ENCODE measurements around the gene UMODL1.

The UMODL1 gene

DNA sequence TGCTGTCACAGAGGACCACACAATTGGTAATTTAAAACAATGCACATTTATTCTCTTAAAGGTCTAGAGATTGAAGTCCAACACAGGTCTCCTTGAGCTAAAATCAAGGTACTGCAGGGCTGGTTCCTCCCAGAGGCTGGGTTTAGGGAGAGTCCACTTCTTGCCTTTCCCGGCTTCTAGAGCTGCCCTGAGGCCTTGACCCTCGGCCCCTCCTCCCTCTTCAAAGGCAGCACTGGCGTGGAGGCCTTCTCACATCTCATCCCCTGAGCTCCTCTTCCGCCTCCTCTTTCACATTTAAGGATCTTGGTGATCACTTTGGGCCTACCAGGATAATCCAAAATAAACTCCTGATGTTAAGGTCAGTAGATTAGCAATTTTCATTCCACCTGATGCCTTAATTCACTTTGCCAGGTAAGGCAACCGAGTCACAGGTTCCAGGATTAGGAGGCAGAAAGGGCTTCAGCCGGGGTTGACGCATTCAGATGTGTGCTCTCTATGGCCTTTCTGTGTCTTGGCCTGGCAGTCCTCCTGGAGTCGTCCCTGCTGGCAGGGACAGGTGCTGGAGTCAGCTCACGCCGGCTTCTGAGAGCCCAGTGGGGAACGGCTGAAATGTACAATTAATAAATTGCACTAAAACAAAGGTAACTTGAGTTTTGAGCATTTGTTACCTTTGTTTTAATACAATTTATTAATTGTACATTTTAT, 86.6 kb downstream of the UMODL1 start:
- TF ChIP-seq, protein P1, sequence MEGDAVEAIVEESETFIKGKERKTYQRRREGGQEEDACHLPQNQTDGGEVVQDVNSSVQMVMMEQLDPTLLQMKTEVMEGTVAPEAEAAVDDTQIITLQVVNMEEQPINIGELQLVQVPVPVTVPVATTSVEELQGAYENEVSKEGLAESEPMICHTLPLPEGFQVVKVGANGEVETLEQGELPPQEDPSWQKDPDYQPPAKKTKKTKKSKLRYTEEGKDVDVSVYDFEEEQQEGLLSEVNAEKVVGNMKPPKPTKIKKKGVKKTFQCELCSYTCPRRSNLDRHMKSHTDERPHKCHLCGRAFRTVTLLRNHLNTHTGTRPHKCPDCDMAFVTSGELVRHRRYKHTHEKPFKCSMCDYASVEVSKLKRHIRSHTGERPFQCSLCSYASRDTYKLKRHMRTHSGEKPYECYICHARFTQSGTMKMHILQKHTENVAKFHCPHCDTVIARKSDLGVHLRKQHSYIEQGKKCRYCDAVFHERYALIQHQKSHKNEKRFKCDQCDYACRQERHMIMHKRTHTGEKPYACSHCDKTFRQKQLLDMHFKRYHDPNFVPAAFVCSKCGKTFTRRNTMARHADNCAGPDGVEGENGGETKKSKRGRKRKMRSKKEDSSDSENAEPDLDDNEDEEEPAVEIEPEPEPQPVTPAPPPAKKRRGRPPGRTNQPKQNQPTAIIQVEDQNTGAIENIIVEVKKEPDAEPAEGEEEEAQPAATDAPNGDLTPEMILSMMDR (IDR thresholded peaks at IDR 0.05) = no peak

- TF ChIP-seq, protein P1 (IDR thresholded peaks at IDR 0.05) = no peak
These were observed 87.7 kb downstream of the UMODL1 start for GRCh38 chr21:42158846-42159245.

GRCh38 chr21:42159560-42160110, 88.5 kb downstream of the UMODL1 start:
- TF ChIP-seq, protein P1 (IDR thresholded peaks at IDR 0.05) = no peak

DNA sequence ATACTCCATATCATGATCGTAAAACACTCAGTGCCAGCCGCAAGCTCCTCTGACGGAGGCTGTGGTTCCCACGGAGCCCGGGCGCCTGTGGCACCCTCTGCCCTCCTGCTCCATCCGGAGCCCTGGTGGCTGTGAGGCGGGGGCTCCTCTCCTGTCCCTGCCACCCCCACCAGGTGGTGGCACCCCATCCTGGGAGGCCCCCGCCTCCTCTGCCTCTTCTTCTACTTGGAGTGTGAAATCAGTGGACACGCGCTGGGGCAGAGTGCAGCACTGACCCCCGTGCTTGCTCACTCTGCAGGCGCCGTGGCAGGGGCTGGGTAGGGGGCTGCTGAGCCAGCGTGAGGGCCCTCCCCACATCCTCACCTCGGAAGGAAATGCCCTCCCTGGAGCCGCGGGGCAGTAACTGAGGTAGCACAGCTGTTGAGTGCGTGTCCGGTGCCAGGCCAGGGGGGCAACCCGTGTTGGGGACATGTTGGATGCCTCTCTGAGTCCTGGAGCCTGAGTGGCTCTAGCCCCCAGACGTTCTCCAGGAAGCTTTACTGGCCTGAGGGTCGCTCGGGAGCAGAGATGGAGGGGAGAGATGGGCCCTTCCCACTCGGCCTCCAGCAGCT, 89.1 kb downstream of the UMODL1 start:
- TF ChIP-seq, protein P1 (IDR thresholded peaks at IDR 0.05) = no peak

- TF ChIP-seq, protein P1 (IDR thresholded peaks at IDR 0.05) = no peak
These were observed 89.6 kb downstream of the UMODL1 start for GRCh38 chr21:42160765-42161164.

GRCh38 chr21:42161401-42161955, 90.4 kb downstream of the UMODL1 start:
- TF ChIP-seq, protein P1 (IDR thresholded peaks at IDR 0.05) = no peak

- TF ChIP-seq, protein P1 (IDR thresholded peaks at IDR 0.05) = no peak
These were observed 91.0 kb downstream of the UMODL1 start for GRCh38 chr21:42161956-42162681.

Data from LNCAP (cell line).